T-helper 17 cell (primary cell): ENCODE results near the gene CD164. TPM values are rescaled to one million over a fixed set of nuclear protein-coding genes. Genes with fewer than 3 reads are reported as not detected.
"Not testable (repeated sequence)": the region's sequence is repeated elsewhere in the genome, so short reads cannot be mapped to it uniquely, and the experiment has no call there.

Source experiments
- ATAC-seq: fragments of 150-1000 bp; cut with Tn5 transposase; 2 replicates; pipeline ENCODE4 v1.10.0; 2021; ENCODE audit warnings: mild to moderate bottlenecking, moderate library complexity
- DNase-seq, 3 donors: peaks; one replicate each; pipeline versions ENCODE4 v3.0.0 to v3.0.0-alpha.2; 2020 to 2021
- H3K9me3 ChIP-seq: one replicate; pipeline ENCODE4 v1.7.0; 2013; ENCODE audit warnings: low read length, mild to moderate bottlenecking; ENCODE audit not compliant: control insufficient read depth, poor library complexity, severe bottlenecking
- H3K27ac Mint-ChIP-seq: one replicate; pipeline ENCODE4 v1.8.0; 2022; ENCODE audit warnings: mild to moderate bottlenecking, moderate library complexity, mixed read lengths
- H3K27me3 Mint-ChIP-seq: one replicate; pipeline ENCODE4 v1.8.0; 2022; ENCODE audit warnings: mixed read lengths
- H3K36me3 Mint-ChIP-seq: one replicate; pipeline ENCODE4 v1.8.0; 2022; ENCODE audit warnings: low read depth, mixed read lengths
- H3K4me1 Mint-ChIP-seq: one replicate; pipeline ENCODE4 v1.8.0; 2022; ENCODE audit warnings: mild to moderate bottlenecking, mixed read lengths
- H3K4me3 Mint-ChIP-seq: one replicate; pipeline ENCODE4 v1.8.0; 2022; ENCODE audit warnings: mild to moderate bottlenecking, moderate library complexity, mixed read lengths
- total RNA-seq, 4 donors: library from RNA in 2 of 4; stranded (reverse) in 2 of 4; gene quantifications; one replicate each; pipeline ENCODE4 v1.2.3 and lab custom pipeline; 2022 to 2026

The CD164 gene
- total RNA-seq, 2 donors from 2014 or later = 171 to 176 TPM

- no peak for DNase-seq
- Mint-ChIP-seq H3K27ac (no peak overlapping the region), H3K36me3 (peaks cover 2% of the 10 kb centered on the region)
These were observed 36.3 kb downstream of the CD164 start for GRCh38 chr6:109345986-109346385.

GRCh38 chr6:109344226-109344625 is 38.0 kb downstream of the CD164 start:
- Mint-ChIP-seq H3K4me3 (no peak overlapping the region), H3K27me3 (no peaks in the 10 kb centered on the region), H3K4me1 (peaks cover 2% of the 10 kb centered on the region), H3K27ac (peak overlapping the region; percentile 24), H3K36me3 (no peaks in the 10 kb centered on the region)
- no peak for ATAC-seq
- H3K9me3 ChIP-seq = no peaks in the 10 kb centered on the region
- DNase-seq = no peak

More at GRCh38 chr6:109345986-109346385, 36.3 kb downstream of the CD164 start:
- H3K4me3 Mint-ChIP-seq = no peak overlapping the region
- no peaks in the 10 kb centered on the region for H3K27me3 Mint-ChIP-seq
- H3K4me1 Mint-ChIP-seq = peaks cover 4% of the 10 kb centered on the region
- no peak for ATAC-seq
- H3K9me3 ChIP-seq = no peaks in the 10 kb centered on the region

DNA sequence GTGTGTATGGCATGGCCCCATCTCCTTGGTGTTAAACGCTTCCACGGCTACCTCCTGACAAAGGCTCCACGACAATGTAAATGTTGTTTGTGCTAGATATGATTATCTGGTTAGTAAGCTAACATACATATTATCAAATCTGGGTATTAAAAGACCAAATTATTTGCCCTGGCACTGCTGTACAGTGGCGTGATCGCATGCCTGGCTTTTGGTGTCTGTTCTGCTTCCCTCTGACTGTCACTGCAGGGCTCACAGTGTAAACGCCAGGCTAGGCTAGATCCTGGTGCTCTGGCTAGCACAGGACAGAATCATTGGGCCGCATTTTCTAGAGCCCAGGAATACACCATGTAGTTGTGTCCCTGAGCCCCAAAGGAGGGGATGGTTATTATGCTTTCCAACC is 38.7 kb downstream of the CD164 start:
- H3K9me3 ChIP-seq = no peaks in the 10 kb centered on the region
- DNase-seq = no peak
- H3K36me3 Mint-ChIP-seq = no peaks in the 10 kb centered on the region
- H3K27ac Mint-ChIP-seq = peak overlapping the region; percentile 24
- no peak overlapping the region for H3K4me3 Mint-ChIP-seq
- no peak for ATAC-seq
- no peaks in the 10 kb centered on the region for H3K27me3 Mint-ChIP-seq
- H3K4me1 Mint-ChIP-seq = peaks cover 2% of the 10 kb centered on the region

DNA sequence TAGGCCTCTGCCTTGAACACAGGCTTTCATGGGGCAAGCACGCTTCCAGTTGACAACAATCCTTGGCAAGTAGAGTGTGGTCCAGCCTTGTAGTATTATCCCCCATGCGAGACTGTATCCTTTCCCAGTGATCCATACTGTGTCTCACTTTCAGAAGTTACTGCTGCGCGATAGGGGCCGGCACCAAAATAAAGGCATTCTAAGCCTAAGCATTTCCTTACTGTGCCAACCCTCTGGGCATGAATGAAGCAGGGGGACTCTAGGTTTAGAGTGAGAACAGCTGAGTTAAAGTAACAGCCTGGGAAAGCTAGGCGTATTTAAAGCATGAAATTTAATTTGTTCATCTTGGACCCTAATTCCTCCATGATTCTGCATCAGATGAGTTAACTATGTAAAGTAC is 39.4 kb downstream of the CD164 start:
- Mint-ChIP-seq H3K4me1 (peaks cover 2% of the 10 kb centered on the region), H3K27ac (no peak overlapping the region), H3K4me3 (no peak overlapping the region), H3K27me3 (no peaks in the 10 kb centered on the region), H3K36me3 (no peaks in the 10 kb centered on the region)
- ATAC-seq (no peak), DNase-seq (no peak)
- no peaks in the 10 kb centered on the region for H3K9me3 ChIP-seq

GRCh38 chr6:109342506-109342905 is 39.8 kb downstream of the CD164 start:
- ATAC-seq (no peak), DNase-seq (no peak)
- Mint-ChIP-seq H3K4me1 (peaks cover 2% of the 10 kb centered on the region), H3K27me3 (no peaks in the 10 kb centered on the region), H3K27ac (no peak overlapping the region), H3K4me3 (no peak overlapping the region), H3K36me3 (peaks cover 1% of the 10 kb centered on the region)
- no peaks in the 10 kb centered on the region for H3K9me3 ChIP-seq

DNA sequence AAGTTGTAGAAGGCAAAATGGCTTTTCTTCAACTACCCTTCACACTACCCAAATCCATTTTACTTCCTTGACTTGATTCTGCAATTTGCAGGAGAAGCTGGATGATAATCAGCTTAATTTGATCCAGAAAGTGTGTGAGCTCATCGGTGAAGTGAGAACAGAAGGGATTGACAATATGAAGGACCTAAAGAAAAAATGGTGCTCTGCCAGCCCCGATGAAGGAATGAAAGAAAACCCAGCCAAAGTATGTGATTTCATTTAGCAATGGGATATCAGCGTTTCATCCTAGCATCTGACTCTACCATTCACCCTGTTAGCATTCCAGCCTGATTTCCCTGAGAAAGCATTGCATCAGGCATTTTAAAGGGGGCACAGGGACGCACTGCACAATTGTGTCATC is 41.5 kb downstream of the CD164 start:
- H3K27ac Mint-ChIP-seq = no peak overlapping the region
- no peaks in the 10 kb centered on the region for H3K27me3 Mint-ChIP-seq
- DNase-seq (no peak), ATAC-seq (no peak)
- no peak overlapping the region for H3K4me3 Mint-ChIP-seq
- peaks cover 3% of the 10 kb centered on the region for H3K36me3 Mint-ChIP-seq
- H3K9me3 ChIP-seq = no peaks in the 10 kb centered on the region
- H3K4me1 Mint-ChIP-seq = peaks cover 2% of the 10 kb centered on the region

- DNase-seq = no peak
- Mint-ChIP-seq H3K27me3 (no peaks in the 10 kb centered on the region), H3K27ac (no peak overlapping the region), H3K4me1 (peaks cover 2% of the 10 kb centered on the region), H3K36me3 (peaks cover 3% of the 10 kb centered on the region), H3K4me3 (no peak overlapping the region)
- ATAC-seq = no peak
- H3K9me3 ChIP-seq = no peaks in the 10 kb centered on the region
These were observed 42.2 kb downstream of the CD164 start for GRCh38 chr6:109339906-109340678.

DNA sequence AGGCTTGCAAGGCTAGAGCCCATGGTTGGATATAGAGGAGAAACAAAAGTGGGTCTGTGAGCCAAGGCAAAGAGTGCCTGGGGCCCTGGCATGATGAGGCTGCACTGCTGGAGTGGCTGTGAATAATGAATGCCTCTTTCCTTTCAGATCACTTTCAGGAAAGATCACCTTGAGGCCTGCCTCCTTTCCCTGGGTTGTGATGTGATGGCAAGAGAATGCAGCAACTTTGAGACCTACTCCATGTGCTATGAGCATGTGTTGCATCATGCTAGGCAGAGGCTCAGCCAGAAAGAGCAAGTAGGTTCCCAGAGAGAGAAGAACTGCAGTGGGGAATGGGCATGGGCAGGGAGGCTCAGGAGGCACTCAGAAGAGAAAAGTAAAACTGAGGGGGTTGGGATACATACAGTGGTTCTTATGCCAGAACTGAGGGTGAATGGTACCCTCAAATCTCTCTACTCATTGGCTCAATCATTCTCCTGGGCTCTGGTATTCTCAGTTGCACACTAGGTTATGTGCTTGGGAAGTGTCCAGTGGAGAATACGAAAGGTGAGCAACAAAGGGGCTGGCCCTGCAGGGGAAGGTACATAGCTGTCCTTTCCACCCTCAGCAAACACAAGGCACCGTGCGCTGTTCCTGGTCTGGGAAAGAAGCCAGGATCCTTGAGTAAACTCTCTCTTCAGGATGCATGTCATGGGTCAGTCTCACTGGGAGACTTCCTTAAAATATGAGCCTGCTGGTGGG is 45.9 kb downstream of the CD164 start:
- no peaks in the 10 kb centered on the region for H3K9me3 ChIP-seq
- peaks cover 2% of the 10 kb centered on the region for H3K4me1 Mint-ChIP-seq
- ATAC-seq = no peak
- no peak for DNase-seq
- no peak overlapping the region for H3K4me3 Mint-ChIP-seq
- peaks cover 6% of the 10 kb centered on the region for H3K36me3 Mint-ChIP-seq
- no peak overlapping the region for H3K27ac Mint-ChIP-seq
- no peaks in the 10 kb centered on the region for H3K27me3 Mint-ChIP-seq

DNA sequence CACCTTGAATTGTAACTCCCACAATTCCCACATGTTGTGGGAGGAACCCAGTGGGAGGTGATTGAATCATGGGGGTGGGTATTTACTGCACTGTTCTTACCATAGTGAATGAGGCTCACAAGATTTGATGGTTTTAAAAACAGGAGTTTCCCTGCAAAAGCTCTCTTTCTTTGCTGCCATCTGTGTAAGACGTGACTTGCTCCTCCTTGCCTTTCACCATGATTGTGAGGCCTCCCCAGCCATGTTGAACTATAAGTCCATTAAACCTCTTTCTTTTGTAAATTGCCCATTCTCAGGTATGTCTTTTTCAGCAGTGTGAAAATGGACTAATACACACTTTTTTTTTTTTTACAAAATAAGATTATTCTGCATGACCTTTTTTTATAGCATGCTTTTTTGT is 48.4 kb downstream of the CD164 start:
- not testable (repeated sequence) for H3K27ac Mint-ChIP-seq, H3K4me3 Mint-ChIP-seq, H3K4me1 Mint-ChIP-seq, H3K36me3 Mint-ChIP-seq, H3K27me3 Mint-ChIP-seq, H3K9me3 ChIP-seq, ATAC-seq, DNase-seq

GRCh38 chr6:109332748-109333147 is 49.5 kb downstream of the CD164 start:
- no peak for DNase-seq
- Mint-ChIP-seq H3K27me3 (peaks cover 4% of the 10 kb centered on the region), H3K36me3 (peaks cover 6% of the 10 kb centered on the region), H3K4me3 (no peak overlapping the region), H3K27ac (no peak overlapping the region), H3K4me1 (peaks cover 2% of the 10 kb centered on the region)
- ATAC-seq = no peak
- no peaks in the 10 kb centered on the region for H3K9me3 ChIP-seq

DNA sequence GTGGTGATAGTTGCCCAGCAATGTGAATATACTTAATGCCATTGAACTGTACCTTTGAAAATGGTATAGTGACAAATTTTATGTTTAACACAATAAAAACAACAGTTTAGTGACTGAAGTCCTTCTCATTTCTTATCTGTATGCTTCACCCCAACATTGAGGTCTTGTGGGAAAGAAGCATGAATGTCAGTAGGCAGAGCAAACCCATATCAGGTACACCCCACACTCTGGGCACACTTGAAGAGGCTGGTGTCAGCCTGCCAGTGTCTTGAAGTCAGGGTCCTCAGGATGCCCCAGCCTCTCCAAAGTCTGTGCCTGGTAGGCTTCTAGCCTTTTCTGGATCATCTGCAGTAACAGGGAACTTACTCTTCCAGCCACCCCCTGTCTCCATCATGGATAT is 51.2 kb downstream of the CD164 start:
- no peak overlapping the region for H3K4me3 Mint-ChIP-seq
- peaks cover 4% of the 10 kb centered on the region for H3K27me3 Mint-ChIP-seq
- no peak for ATAC-seq
- H3K9me3 ChIP-seq = no peaks in the 10 kb centered on the region
- H3K4me1 Mint-ChIP-seq = no peaks in the 10 kb centered on the region
- no peak for DNase-seq
- no peak overlapping the region for H3K27ac Mint-ChIP-seq
- H3K36me3 Mint-ChIP-seq = peaks cover 4% of the 10 kb centered on the region

- Mint-ChIP-seq H3K4me1 (no peaks in the 10 kb centered on the region), H3K27me3 (peaks cover 4% of the 10 kb centered on the region), H3K27ac (no peak overlapping the region), H3K36me3 (peaks cover 4% of the 10 kb centered on the region), H3K4me3 (no peak overlapping the region)
- DNase-seq (no peak), ATAC-seq (no peak)
- no peaks in the 10 kb centered on the region for H3K9me3 ChIP-seq
These were observed 52.0 kb downstream of the CD164 start for GRCh38 chr6:109330263-109330662.

- H3K9me3 ChIP-seq = no peaks in the 10 kb centered on the region
- no peak for ATAC-seq
- Mint-ChIP-seq H3K4me3 (no peak overlapping the region), H3K4me1 (no peaks in the 10 kb centered on the region), H3K36me3 (peaks cover under 1% of the 10 kb centered on the region), H3K27ac (no peak overlapping the region), H3K27me3 (peaks cover 4% of the 10 kb centered on the region)
- no peak for DNase-seq
These were observed 53.6 kb downstream of the CD164 start for GRCh38 chr6:109328629-109329028.

- Mint-ChIP-seq H3K36me3 (no peaks in the 10 kb centered on the region), H3K4me1 (no peaks in the 10 kb centered on the region), H3K27me3 (peaks cover 4% of the 10 kb centered on the region), H3K4me3 (no peak overlapping the region), H3K27ac (no peak overlapping the region)
- DNase-seq (no peak), ATAC-seq (no peak)
- no peaks in the 10 kb centered on the region for H3K9me3 ChIP-seq
These were observed 54.3 kb downstream of the CD164 start for GRCh38 chr6:109327959-109328358.
